SU-DHL-6 (cell line): ENCODE results near the gene PTGIS.

Experiments used
- EZH2phosphoT487 ChIP-seq: fragments of 200-600 bp; sonication (generic), shearing (Covaris generic); conservative IDR thresholded peaks from 2 replicates; pipeline ENCODE4 v1.6.1; 2018; ENCODE audit warnings: mild to moderate bottlenecking, antibody characterized with exemption, low read length, moderate library complexity, mixed read lengths
- TF ChIP-seq, protein P1 (sequence below): fragments of 200-600 bp; sonication (generic); IDR thresholded peaks from one replicate; pipeline ENCODE4 v1.5.1; 2017; ENCODE audit warnings: antibody characterized with exemption, mild to moderate bottlenecking, low read length, moderate library complexity; ENCODE audit not compliant: insufficient read depth, poor library complexity, severe bottlenecking

- TF ChIP-seq, protein P1, sequence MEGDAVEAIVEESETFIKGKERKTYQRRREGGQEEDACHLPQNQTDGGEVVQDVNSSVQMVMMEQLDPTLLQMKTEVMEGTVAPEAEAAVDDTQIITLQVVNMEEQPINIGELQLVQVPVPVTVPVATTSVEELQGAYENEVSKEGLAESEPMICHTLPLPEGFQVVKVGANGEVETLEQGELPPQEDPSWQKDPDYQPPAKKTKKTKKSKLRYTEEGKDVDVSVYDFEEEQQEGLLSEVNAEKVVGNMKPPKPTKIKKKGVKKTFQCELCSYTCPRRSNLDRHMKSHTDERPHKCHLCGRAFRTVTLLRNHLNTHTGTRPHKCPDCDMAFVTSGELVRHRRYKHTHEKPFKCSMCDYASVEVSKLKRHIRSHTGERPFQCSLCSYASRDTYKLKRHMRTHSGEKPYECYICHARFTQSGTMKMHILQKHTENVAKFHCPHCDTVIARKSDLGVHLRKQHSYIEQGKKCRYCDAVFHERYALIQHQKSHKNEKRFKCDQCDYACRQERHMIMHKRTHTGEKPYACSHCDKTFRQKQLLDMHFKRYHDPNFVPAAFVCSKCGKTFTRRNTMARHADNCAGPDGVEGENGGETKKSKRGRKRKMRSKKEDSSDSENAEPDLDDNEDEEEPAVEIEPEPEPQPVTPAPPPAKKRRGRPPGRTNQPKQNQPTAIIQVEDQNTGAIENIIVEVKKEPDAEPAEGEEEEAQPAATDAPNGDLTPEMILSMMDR, result no peak
- no peak for TF ChIP-seq EZH2phosphoT487
Measured at GRCh38 chr20:49581482-49581881, 13.5 kb upstream of the PTGIS start.
